Iris pigment epithelial cell (primary cell): Measurements from ENCODE around the gene TMEM127.
"Not testable (repeated sequence)": the region's sequence is repeated elsewhere in the genome, so short reads cannot be mapped to it uniquely, and the experiment has no call there.

ENCODE experiments used
- DNase-seq: peaks from one replicate; pipeline ENCODE4 v3.0.0-alpha.2; 2011; ENCODE audit warnings: low read depth

The TMEM127 gene

GRCh38 chr2:96241227-96241626 is 24.6 kb downstream of the TMEM127 start:
- no peak for DNase-seq

GRCh38 chr2:96240341-96241038 is 25.3 kb downstream of the TMEM127 start:
- DNase-seq = no peak

DNA sequence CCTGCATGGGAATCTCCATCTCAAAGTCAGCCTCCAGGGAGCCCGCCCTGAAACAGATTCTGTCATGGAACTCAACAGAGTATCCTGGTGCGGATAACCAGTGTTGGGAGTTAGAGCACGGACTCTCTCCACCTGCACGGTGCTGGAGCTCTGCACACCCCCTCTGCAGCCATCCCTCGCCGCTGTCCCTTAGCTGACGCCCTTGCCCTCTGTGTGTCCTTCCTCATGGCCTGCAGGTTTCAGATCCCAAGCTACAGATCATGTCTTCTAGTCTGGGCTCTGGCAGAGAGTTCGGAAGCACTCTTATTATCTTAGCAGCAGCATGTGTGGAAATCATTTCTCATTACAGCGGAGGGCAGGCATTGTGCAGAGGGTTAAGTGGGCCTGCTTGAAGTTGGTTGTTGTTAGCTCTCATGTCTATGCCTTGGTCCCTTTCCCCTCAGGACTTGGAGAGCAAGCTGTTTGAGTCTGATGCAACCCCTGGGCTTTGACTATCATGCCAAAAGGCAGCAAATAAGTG is 26.0 kb downstream of the TMEM127 start:
- DNase-seq = no peak

GRCh38 chr2:96239091-96239490 is 26.7 kb downstream of the TMEM127 start:
- DNase-seq = no peak

GRCh38 chr2:96238266-96238665 is 27.5 kb downstream of the TMEM127 start:
- DNase-seq = no peak

DNA sequence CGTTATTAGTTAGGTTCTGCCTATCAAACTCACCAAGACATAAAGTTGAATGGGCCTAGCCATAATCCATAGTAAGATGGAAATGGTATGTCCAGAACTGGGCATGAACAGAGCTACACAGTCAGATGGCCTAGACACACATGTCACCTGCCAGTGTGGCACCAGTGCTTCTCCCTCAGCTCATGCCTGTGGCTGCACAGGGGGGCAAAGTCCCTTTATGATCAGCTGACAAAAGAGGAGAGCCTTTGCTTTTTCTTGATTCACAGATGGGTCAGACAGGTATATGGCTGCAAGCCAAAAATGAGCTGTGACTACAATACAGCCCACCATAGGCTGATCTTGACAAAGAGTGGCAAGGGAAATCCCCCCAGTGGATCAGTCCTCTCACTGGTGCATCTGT is 28.9 kb downstream of the TMEM127 start:
- no peak for DNase-seq

DNA sequence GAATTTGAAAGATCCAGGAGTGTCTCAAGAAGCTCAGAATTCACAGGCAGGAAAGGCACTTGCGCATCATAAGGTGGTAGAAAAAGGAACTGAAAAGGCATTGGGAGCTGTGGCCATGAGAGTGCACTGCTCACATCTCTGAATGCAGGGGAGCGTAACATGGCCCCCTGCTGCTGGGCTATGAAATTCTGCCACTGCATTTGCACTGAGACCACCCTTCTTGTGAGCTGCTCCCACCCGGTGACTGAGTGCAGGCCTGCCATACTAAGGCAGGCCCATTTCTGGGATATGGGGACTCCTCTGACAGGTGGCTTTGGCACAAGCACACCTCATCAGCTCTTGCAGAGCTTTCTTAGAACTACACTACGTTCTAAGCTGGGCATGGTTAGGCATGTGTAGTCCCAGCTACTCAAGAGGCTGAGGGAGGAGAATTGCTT is 31.9 kb downstream of the TMEM127 start:
- DNase-seq = no peak

DNA sequence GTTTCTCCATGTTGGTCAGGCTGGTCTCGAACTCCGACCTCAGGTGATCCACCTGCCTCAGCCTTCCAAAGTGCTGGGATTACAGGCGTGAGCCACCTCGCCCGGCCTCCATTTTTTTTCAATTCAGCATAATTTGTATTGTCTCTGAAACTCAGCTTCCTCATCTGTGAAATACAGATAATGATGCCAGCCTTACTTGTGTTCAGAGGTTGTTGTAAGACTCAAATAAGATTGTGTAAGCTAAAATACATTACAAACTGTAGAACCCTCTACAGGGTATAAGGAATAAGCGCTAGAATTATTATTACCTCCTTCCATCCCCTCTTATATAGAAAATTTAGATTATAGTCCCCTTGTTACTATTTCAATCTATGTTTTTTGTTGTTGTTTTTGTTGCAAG is 32.4 kb downstream of the TMEM127 start:
- DNase-seq = no peak

- DNase-seq = no peak
Observed at GRCh38 chr2:96231316-96231715, 34.5 kb downstream of the TMEM127 start.

GRCh38 chr2:96225016-96225533 is 40.7 kb downstream of the TMEM127 start:
- no peak for DNase-seq

DNA sequence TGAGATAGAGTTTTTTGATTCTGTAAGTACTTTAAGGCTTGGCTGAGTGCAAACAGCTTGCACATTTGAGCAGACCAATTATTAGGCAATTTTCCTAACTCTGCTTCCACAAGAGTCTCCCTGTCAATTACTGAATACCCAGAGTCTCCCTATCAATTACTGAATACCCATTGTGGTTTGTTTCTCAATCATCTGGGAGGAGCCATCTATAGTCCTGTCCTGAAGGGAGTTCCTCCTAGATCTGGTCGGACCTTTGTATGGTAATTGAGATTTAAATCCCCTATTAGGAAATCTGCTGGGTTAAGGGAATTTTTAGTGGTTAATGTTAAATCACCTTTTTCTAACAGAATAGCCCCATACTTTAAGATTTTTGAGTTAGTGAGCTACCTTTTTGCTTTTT is 44.7 kb downstream of the TMEM127 start:
- not testable (repeated sequence) for DNase-seq

DNA sequence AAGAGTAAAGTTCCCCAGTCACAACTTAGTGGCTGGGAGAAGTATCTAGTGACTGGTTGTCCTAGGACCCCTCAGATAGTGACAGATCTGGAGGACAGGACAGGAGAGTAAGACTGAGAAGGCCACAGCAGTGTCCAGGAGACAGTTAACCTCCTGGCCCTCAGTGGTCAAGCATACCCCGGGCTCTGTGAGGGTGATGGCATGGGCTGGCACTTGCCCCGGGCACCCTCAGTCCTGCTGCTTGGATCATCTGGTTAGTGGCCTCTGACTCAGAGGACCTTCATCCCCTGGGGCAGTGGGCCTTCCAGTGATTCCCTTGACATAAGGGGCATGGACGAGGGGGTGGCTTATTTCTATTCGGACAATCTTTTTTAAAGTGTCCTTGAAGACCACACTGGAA is 45.8 kb downstream of the TMEM127 start:
- DNase-seq = not testable (repeated sequence)

- DNase-seq = no peak
Observed at GRCh38 chr2:96218508-96219131, 47.2 kb downstream of the TMEM127 start.

DNA sequence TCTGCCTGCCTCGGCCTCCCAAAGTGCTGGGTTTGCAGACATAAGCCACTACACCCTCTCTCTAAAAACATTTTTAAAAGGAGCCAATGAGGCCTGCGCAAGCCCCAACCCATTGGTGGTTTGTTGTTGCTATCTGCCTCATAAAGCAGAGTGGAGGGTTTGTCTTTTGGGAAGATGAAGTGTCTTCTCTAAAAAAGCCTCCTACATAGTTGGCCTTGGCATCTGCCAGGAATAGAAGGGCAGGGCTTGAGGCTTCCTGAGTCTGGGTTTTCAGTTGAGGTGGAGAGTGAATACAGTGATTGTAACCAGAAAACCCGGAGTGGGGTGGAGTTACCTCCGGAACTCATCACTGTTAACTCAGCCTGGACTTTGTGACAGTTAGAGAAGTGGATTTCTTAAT is 51.2 kb downstream of the TMEM127 start:
- no peak for DNase-seq

DNA sequence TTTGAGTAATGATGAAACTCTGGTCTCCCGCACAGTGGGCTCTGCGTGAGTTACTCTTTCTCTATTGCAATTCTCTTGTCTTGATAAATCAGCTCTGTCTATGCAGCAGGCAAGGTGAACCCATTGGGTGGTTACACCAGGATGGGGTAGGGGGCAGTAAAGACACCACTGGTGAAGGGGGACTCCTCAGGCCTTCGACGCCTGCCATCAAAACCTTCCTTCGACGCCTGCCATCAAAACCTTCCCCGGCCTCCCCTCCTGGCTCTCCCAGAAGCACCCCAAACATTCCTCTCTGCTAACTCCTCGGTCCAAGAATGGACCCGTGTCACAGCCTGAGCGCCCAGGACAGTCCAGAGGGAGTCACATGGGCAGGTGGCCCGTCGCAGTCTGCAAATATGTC is 52.4 kb downstream of the TMEM127 start:
- DNase-seq = no peak

GRCh38 chr2:96212339-96212738 is 53.5 kb downstream of the TMEM127 start:
- DNase-seq = no peak

DNA sequence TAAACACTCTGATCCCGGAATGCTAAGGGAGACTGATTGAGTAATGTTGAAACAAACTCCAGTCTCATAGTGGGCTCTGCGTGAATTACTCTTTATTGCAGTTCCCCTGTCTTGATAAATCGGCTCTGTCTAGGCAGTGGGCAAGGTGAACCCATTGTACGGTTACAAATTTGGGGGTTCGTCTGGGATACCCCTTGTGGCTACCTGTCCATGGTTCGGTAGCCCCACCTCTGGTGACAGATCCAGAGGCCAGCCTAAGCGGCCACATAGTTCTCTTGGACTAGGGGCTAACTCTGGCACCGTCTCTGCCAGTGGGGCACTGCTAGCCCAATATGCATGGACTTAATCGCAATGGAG is 56.1 kb downstream of the TMEM127 start:
- no peak for DNase-seq

DNA sequence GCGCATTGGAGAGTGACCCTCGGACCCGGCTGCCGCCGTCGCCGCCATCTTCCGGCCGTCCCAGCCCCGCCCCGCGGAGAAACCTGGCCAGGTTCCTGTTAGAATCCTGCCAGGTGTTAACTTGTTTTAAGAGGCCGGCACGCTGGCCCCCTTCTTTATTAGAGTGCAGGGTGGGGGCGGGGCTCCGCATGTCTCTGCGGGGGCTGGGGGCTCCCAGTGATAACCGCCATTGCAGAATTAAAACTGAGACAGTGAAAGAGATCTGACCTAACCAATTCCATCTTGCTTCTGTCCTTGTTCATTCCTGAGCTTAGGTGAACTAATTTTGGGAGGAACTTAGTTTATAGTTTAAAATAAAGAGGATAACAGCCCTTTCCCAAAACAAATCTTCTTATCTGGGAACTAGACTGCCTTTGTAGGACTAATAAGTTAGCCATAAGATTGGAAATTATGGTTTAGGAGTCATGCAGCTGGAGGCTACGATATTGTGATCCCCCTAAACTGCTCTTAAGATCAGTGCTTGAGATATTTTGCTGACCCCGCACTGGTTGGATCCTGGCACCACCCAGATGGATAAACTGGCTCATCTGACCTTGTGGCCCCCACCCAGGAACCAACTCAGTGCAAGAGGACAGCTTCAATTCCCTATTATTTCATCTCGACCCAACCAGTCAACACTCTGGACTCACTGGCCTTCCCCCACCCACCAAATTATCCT is 56.6 kb downstream of the TMEM127 start:
- DNase-seq = no peak

DNA sequence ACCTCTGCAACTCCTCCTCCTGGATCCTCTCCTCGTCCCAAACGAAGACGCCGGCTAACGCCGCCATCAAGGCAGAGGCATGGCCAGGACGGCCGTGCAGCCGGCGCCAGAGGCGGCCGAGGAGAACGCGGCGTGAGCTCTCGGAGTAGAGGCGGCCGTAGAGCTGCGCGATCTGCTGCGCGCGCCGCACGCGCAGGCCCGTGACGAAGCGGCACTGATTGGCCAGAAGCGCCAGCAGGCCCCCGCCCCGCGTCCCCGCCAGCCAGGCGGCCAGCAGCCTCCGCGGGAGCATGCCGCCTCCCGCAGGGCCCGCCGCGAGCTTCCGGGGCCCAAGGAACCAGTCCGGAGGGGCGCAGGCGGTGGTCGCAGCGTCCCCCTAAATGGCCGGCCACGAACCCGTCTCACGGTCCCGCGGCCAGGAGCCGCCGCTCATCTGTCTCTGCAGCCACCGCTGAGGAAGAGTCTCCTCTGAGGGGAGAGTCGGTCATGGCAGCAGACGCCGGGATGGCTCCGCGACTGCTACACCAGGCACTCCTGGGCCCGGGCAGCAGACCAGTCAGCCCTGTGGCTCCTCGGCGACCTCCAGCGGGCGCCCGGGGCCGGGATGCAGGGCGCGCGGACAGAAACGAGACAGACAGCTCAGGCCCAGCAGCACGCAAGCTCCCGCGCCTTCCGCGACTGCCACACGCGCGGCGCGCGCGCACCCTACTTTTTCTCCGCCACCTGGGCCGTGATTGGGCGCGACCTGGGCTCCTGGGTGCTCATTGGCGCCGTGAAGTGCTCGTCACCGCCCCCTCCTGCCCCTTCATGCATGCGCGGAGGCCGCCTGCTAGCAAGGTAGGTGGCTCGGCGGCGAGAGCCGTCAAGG is 57.4 kb downstream of the TMEM127 start, which contains the start of gene STARD7:
TSS of gene STARD7 (minus strand) at position 685 of the 868 bp plus-strand sequence. CDS start at position 292, 393 bp downstream.
- peak; percentile 98 for DNase-seq

DNA sequence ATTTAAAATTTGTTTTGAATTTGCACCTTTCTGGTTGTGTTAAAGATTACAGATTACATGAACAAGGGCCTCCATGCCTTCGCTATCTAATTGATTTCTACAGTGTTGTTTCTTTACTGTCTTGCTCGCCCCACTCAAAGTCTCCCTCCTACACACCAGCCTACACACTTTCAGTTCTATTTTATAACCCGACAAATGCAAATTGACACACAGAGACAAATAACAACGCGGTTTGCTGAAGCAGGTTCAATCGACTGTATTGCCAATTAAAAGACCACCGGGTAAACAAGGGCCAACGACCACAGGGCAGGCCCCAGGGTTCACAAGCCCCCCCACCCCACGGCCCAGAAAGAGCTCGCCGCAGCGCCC is 58.0 kb downstream of the TMEM127 start:
- DNase-seq = peak; percentile 18

GRCh38 chr2:96207073-96207773 is 58.6 kb downstream of the TMEM127 start:
- DNase-seq = peak; percentile 26
